ENCODE results near the gene SLCO1A2.

DNA sequence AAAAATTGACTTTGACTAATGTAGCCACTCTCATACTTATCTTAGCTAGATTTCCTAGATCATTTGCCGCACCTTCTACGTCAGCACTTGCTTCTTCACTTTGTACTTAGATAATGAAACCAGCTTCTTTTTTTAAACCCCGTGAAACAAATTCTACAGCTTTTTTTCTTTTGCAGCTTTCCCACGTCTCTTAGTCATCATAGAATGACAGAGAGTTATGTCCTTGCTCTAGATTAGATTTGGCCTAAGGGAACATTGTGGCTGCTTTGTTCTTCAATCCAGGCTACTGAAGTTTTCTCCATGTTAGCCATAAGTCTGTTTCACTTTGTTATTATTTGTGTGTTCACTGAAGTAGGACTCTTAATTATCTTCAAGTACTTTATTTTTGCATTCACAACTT lies 94.9 kb downstream of the SLCO1A2 start:
- TF ChIP-seq, protein P1, sequence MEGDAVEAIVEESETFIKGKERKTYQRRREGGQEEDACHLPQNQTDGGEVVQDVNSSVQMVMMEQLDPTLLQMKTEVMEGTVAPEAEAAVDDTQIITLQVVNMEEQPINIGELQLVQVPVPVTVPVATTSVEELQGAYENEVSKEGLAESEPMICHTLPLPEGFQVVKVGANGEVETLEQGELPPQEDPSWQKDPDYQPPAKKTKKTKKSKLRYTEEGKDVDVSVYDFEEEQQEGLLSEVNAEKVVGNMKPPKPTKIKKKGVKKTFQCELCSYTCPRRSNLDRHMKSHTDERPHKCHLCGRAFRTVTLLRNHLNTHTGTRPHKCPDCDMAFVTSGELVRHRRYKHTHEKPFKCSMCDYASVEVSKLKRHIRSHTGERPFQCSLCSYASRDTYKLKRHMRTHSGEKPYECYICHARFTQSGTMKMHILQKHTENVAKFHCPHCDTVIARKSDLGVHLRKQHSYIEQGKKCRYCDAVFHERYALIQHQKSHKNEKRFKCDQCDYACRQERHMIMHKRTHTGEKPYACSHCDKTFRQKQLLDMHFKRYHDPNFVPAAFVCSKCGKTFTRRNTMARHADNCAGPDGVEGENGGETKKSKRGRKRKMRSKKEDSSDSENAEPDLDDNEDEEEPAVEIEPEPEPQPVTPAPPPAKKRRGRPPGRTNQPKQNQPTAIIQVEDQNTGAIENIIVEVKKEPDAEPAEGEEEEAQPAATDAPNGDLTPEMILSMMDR (IDR thresholded peaks at IDR 0.05; ENCODE audit: low read depth, low read length), result no peak
- TF ChIP-seq EZH2phosphoT487 (IDR thresholded peaks at IDR 0.05; ENCODE audit: low read depth), result no peak
